Liver (tissue), 3 donors: ENCODE measurements around the gene LGALS9C.
"Not testable (repeated sequence)": the region's sequence is repeated elsewhere in the genome, so short reads cannot be mapped to it uniquely, and the experiment has no call there.

Source experiments
- CTCF ChIP-seq: fragments of 150-350 bp; IDR thresholded peaks from 2 replicates; pipeline ENCODE4 v1.5.1; 2017; ENCODE audit warnings: improper control_type of control experiment, low read depth, low read length; ENCODE audit not compliant: missing input control
- FOXA1 ChIP-seq: IDR thresholded peaks from 2 replicates; pipeline ENCODE4 v1.6.1; 2016; ENCODE audit warnings: antibody characterized with exemption
- MAX ChIP-seq: IDR thresholded peaks from 2 replicates; pipeline ENCODE4 v1.6.1; 2016; ENCODE audit warnings: antibody characterized with exemption
- RAD21 ChIP-seq, 2 donors: IDR thresholded peaks; 2 replicates each; pipeline ENCODE4 v1.6.1; 2016; ENCODE audit warnings: antibody characterized with exemption in 2 of 2, mild to moderate bottlenecking in 2 of 2
- TAF1 ChIP-seq: conservative IDR thresholded peaks from 2 replicates; pipeline ENCODE4 v1.6.1; 2016; ENCODE audit warnings: antibody characterized with exemption, mild to moderate bottlenecking
- donor health status: healthy.
- donor health status: healthy.

- TF ChIP-seq TAF1; MAX; CTCF; RAD21 (IDR thresholded peaks at IDR 0.05); FOXA1: not testable (repeated sequence)
Observed at GRCh38 chr17:18476508-18477308, at the start of gene LGALS9C.
